NCI-H146 (cell line): ENCODE data around the gene CDH4.

Experiments
- DNase-seq: peaks from one replicate; lab custom pipeline; 2025; lab: John Stamatoyannopoulos, UW

Gene CDH4

DNA sequence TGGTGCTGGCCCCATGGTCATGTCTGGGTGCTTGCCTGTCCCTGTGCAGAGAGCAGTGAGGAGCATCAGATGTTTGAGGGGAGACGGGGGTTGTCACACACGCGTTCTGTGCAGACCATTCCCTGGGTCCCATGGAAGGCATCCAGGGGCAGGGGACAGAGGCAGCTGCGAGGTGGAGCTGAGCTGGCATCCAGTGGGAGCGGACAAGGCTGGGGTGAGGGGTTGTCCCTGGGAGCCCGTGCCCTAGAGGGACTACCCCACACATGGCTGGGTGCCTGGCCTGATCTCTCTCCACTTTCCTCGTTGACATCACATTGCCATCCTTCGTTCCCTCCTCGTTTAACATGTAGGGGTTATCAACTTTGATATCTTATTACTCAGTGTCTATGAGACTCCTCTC lies 331.3 kb downstream of the CDH4 start:
- no peak for DNase-seq

- no peak for DNase-seq
Observed at GRCh38 chr20:61584851-61585250, 332.8 kb downstream of the CDH4 start.

DNA sequence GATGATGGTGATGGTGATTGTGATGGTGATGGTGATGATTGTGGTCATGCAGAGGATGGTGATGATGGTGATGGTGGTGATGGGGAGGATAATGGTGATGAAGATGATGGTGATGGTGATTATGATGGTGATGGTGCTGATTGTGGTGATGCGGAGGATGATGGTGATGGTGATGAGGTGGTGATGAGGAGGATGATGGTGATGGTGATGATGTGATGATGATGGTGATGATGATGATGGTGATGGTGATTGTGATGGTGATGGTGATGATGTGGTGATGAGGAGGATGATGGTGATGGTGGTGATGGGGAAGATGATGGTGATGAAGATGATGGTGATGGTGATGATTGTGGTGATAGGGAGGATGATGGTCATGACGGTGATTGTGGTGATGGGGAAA lies 333.7 kb downstream of the CDH4 start:
- DNase-seq: no peak

GRCh38 chr20:61587036-61587435 lies 335.0 kb downstream of the CDH4 start:
- no peak for DNase-seq

DNA sequence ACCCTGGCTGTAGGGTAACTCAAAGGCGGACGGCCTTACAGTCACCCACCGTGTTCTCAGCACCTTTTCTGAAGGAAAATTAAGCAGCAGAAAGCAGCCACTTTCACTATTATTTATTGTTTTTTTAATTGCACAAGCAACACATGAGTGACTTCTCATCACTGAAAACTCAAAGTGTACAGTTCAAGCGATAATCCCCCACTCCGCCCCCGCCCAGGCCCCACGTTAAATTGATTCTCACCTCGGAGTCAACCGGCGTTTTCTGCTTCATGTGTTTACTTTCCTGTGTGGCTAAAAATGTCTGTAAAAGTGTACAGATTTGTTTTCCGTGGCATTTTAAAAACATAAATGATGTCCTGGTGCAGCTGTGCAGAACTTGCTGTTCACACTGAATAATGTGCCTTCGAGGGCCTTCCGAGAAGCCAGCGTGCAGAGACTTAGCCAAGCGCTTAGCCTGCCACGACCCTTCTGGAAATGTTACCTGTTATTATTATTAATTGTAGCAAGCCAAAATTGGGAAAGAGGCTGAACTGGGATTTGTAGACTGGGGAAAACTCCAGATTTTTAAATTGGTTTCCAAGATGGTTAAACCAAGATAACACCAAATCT lies 335.7 kb downstream of the CDH4 start:
- no peak for DNase-seq

DNA sequence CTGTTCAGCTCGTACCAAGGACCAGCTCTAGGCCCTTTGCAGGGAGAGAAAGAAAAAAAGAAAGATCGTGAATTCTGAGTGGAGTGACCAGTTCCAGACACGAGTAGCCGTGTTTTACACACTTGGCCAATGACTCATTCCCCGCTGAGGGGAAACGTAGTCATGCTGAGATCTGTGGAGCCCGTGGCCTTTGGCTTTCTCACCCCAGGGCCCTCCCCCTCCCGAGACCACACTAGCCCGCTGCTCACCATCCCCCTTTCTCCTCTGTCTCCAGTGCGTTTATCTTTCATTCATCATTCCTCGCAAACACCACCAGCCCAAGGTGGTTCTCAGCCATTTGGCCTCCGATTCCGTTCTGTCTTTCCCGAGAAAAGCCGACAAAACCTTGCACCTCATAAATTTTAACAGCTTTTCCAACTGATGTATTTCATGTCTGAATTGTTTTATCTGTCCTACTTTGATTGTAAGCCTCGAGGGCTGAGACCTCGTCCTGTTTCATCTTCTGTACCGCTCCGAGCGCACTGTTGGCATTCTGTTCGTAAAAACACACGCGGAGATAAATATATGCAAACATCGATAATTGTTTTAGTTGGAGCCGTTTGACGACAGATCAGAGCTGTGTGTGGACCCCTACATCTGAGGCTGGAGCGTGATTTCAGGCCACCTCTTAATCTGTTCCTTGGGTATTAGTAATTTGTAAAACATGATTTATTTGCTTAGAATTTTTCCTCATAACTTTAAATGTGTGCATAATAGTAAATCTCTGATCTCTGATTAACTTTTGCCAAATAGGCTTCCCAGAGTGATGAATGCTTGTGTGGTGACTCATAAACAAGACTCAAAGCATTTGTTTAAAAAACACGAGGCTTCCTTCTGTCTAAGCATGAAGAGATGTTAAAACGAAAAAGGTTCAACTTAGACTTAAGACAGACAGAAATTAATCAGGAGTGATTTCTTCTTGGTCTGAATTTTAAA lies 336.6 kb downstream of the CDH4 start:
- no peak for DNase-seq

- no peak for DNase-seq
Observed at GRCh38 chr20:61590236-61590635, 338.2 kb downstream of the CDH4 start.

- DNase-seq: no peak
Observed at GRCh38 chr20:61593516-61593915, 341.5 kb downstream of the CDH4 start.

DNA sequence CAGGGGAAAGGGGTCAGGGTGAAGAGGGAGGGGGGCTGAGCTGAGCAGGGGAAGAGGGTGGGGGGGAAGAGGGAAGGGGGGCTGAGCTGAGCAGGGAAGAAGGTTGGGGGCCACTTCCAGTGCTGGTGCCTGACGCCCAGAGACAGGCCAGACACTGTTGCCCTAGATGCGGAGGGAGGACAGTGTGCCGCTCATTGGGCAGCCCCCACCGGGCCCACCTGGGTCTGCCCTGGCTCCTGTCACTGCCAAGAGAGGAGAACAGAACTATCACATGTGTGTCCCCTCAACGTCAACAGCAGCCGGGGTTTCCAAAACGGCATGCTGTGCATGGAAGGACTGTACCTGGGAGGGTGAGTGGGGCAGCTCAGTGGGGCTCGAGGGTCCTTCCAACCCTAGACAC lies 342.1 kb downstream of the CDH4 start:
- DNase-seq: no peak

- DNase-seq: no peak
Observed at GRCh38 chr20:61595216-61595615, 343.2 kb downstream of the CDH4 start.

DNA sequence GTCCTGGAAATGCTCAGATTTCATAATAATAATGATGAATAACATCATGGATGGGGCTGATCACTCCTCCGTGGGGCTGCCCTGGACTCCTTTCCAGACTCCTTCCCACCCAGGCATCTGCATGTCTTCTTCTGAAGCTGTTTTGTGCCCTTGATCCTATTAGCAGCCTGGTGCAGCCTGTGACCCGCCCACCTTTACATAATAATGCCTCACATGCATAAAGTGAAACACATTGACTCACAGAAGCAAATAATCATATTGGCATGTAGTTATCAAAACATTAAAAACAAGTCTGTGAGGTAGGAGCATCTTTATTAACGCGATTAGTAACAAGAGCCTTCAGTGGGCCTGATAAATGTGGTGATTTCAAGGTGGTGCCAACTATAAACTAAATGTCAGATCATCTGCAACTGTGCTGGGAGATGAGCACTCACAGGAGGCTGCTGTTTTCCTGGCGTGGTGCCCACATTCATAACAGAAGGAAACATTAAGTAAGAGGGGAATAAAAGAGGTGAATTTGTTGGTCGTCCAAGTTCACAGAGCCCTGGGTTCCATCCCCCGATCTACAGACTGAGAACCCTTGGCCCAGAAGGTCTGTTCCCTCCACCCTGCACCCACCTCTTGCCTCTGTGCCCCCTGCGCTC lies 344.7 kb downstream of the CDH4 start:
- no peak for DNase-seq

DNA sequence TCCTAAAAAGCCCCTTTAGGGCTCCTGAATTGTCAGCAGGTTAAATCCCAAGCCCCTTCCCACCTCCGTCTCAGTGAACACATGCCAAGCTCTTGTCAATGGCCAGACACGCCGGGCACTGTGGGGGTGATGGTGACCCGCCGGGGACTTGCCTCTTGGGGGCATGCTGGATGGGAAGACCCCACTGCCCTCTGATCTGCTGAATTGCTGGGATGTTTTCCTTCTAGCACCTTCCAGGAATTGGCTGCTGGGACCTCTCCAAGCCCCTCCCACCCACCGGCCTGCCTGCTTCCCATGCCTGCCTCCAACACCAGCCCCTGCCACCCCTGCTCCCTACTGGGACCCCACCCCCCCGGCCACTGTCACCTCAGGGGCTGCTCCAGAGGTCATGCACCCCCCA lies 345.9 kb downstream of the CDH4 start:
- DNase-seq: no peak

- DNase-seq: no peak
Observed at GRCh38 chr20:61598586-61598985, 346.5 kb downstream of the CDH4 start.

DNA sequence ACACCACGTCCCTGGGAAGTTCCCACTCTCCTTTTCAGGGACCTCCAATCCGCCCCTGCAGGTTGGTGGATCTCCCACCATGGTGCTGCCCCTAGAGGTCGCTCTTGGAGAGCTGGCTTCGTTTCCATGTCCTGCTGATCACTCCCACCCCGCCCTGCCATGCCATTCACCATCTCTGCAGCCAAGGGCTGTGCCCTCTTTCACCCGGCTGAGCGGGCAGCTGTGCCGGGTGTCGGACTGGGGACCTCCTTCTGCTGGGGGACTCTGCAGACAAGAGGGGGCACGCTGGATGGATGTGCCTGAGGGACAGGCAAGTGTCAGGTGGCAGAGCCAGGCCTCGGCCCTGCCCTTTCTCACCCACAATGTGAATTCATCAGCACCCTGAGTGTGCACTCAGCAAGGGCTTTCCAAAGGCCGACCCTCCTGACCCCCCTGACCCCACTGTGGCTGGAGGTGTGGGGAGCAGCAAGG lies 347.0 kb downstream of the CDH4 start:
- DNase-seq: no peak

- DNase-seq: no peak
Observed at GRCh38 chr20:61599541-61599992, 347.5 kb downstream of the CDH4 start.

GRCh38 chr20:61600016-61600415 lies 348.0 kb downstream of the CDH4 start:
- no peak for DNase-seq

GRCh38 chr20:61601361-61601760 lies 349.3 kb downstream of the CDH4 start:
- no peak for DNase-seq

- no peak for DNase-seq
Observed at GRCh38 chr20:61601853-61602252, 349.8 kb downstream of the CDH4 start.

DNA sequence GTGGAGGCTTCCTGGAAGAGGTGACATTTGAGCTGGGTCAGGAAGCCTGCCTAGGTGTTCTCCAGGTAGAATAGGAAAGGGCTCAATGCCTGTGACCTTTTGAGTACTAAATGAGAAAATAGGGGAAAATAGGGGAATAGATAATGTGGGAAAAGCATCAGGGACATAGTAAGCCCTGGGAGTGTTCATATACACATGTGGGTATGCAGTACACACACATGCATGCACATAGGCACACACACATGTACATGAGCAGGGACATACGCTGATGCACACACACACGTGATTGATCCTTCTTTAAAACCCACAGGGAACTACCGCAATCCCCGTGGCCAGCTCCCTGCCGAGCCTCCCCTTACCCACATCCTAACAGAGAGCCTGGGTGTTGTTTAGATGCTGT lies 351.7 kb downstream of the CDH4 start:
- DNase-seq: no peak

DNA sequence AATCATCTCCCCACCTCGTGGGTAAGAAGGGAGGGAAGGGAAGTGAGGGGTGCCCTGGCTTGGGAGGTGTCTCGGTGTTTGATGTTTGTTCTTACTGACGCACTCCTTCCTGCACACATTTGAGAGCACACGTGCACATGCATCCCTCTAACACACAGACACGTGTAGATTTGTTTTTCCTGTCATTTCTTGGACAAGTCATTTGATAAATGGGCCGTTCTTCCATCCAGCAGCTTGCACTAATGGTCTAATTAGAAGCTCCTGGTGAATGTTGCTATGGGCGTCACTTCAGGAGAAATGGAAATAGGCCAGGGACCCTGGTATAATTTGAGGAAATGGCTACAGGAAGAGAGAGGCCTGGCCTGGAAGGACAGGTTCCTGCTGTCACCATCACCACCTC lies 352.5 kb downstream of the CDH4 start:
- no peak for DNase-seq

- no peak for DNase-seq
Observed at GRCh38 chr20:61605283-61605682, 353.2 kb downstream of the CDH4 start.

DNA sequence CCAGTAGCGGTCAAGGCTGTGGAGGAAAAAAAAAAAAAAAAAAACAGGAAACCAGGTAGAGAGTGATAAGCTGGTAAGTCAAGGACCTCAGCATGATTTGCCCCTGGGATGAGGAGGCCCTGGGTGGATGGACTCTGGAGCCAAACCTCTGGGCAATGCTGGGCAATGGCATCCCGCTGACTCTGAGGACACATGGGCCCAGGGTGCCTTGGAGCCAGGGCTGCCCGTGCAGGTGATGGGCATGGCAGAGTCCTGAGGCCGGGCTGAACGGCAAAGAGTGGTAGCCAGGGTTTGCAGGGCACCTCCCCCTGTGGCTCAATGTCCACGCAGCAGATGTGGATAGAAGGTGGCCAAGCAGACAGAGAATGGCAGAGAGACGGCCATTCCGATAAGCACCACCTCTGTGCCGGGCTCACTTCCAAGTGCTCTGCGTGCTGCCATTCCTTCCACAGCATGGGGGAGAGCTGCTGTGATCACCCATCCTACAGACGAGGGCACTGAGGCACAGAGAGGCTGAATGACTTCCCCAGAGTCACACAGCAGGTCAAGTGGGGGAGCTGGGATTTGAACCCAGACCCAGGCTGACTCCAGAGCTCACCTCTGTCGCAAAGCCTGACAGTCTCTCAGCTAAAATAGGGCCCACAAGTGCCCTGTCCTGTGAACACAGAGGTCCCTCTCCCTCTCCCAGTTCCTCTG lies 353.9 kb downstream of the CDH4 start:
- no peak for DNase-seq
